Measurements from ENCODE around the gene DALRD3.

DALRD3 gene

GRCh38 chr3:48970586-48970985, 47.8 kb downstream of the DALRD3 start:
- Histone ChIP-seq H3K4me1 (ENCODE audit: control insufficient read depth, insufficient read depth, low read length) (no peaks in the 10 kb centered on the region), H3K27ac (ENCODE audit: low read depth, low read length) (no peak overlapping the region), H3K36me3 (ENCODE audit: control insufficient read depth, insufficient read depth, low read length) (peaks cover 90% of the 10 kb centered on the region), H3K9me3 (ENCODE audit: control insufficient read depth, insufficient read depth, low read length) (no peaks in the 10 kb centered on the region), H3K27me3 (ENCODE audit: control insufficient read depth, insufficient read depth, low read length) (no peaks in the 10 kb centered on the region), H3K9ac (ENCODE audit: low read depth, low read length) (no peak overlapping the region), H3K4me3 (ENCODE audit: low read depth, low read length) (no peak overlapping the region)

- Histone ChIP-seq H3K36me3 (ENCODE audit: control insufficient read depth, insufficient read depth, low read length) (peaks cover 74% of the 10 kb centered on the region), H3K9me3 (ENCODE audit: control insufficient read depth, insufficient read depth, low read length) (no peaks in the 10 kb centered on the region), H3K27ac (ENCODE audit: low read depth, low read length) (no peak overlapping the region), H3K4me3 (ENCODE audit: low read depth, low read length) (no peak overlapping the region), H3K27me3 (ENCODE audit: control insufficient read depth, insufficient read depth, low read length) (no peaks in the 10 kb centered on the region), H3K9ac (ENCODE audit: low read depth, low read length) (no peak overlapping the region), H3K4me1 (ENCODE audit: control insufficient read depth, insufficient read depth, low read length) (peaks cover 18% of the 10 kb centered on the region)
Measured at GRCh38 chr3:48966876-48967361, 51.5 kb downstream of the DALRD3 start.

- peaks cover 74% of the 10 kb centered on the region for H3K36me3 ChIP-seq (ENCODE audit: control insufficient read depth, insufficient read depth, low read length)
- no peak overlapping the region for H3K4me3 ChIP-seq (ENCODE audit: low read depth, low read length)
- peaks cover 23% of the 10 kb centered on the region for H3K4me1 ChIP-seq (ENCODE audit: control insufficient read depth, insufficient read depth, low read length)
- no peak overlapping the region for H3K27ac ChIP-seq (ENCODE audit: low read depth, low read length)
- no peaks in the 10 kb centered on the region for H3K27me3 ChIP-seq (ENCODE audit: control insufficient read depth, insufficient read depth, low read length)
- H3K9me3 ChIP-seq (ENCODE audit: control insufficient read depth, insufficient read depth, low read length): no peaks in the 10 kb centered on the region
- no peak overlapping the region for H3K9ac ChIP-seq (ENCODE audit: low read depth, low read length)
Measured at GRCh38 chr3:48966367-48966766, 52.0 kb downstream of the DALRD3 start.

Measured in HUES48 (cell line).